Mesothelial cell of epicardium (in vitro differentiated cells): ENCODE measurements around the gene ZNF384. TPM values are rescaled to one million over a fixed set of nuclear protein-coding genes. Genes with fewer than 3 reads are reported as not detected.
A peak's percentile ranks its signal among the peaks of the same experiment; 100 is the strongest.

Experiments used
- DNase-seq, 2 experiments: peaks; one replicate each; pipeline ENCODE4 v3.0.0; 2021; ENCODE audit warnings: low spot score in 2 of 2; ENCODE audit not compliant: unreplicated experiment in 2 of 2
- H3K27ac Mint-ChIP-seq: 2 replicates; pipeline ENCODE4 v1.8.0; 2021; ENCODE audit warnings: mixed read lengths
- H3K27me3 Mint-ChIP-seq: 2 replicates; pipeline ENCODE4 v1.8.0; 2021; ENCODE audit warnings: low read depth, mixed read lengths
- H3K36me3 Mint-ChIP-seq: 2 replicates; pipeline ENCODE4 v1.8.0; 2021; ENCODE audit warnings: mixed read lengths
- H3K4me1 Mint-ChIP-seq: 2 replicates; pipeline ENCODE4 v1.8.0; 2021; ENCODE audit warnings: mixed read lengths
- H3K4me3 Mint-ChIP-seq: 2 replicates; pipeline ENCODE4 v1.8.0; 2021; ENCODE audit warnings: mild to moderate bottlenecking, moderate library complexity, mixed read lengths
- H3K9me3 Mint-ChIP-seq: 2 replicates; pipeline ENCODE4 v1.8.0; 2021; ENCODE audit warnings: mixed read lengths
- total RNA-seq: library from RNA; stranded (reverse); gene quantifications from 3 replicates; pipeline ENCODE4 v1.2.1, GENCODE V29; 2021
- TF ChIP-seq, protein P1 (sequence below): fragments of 200-600 bp; sonication (generic); IDR thresholded peaks from one replicate; pipeline ENCODE4 v1.5.0; 2021; ENCODE audit warnings: antibody characterized with exemption; ENCODE audit not compliant: unreplicated experiment

Gene ZNF384
- total RNA-seq, 1 donor from 2014 or later: 101 TPM

DNA sequence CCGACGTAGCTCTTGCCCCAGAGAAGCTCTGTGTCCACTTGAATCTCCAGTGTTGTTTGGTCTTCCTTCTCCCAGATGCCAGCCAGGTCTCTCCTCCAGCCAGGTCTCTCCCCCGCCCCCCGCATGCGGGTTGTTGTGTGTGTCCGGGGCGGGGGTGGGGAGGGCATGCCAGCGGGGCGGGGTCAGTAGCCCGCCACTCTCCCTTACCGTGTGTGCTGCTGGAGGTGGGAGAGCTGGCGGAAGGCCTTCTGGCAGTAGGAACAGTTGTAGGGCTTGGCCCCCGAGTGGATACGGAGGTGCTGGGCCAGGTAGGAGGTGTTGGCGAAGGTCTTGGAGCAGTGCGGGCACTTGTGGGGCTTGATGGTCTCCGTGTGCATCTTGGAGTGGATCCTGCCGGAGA is 17.0 kb downstream of the ZNF384 start:
- Mint-ChIP-seq H3K9me3 (no peaks in the 10 kb centered on the region), H3K4me3 (no peak overlapping the region), H3K27me3 (no peaks in the 10 kb centered on the region), H3K27ac (no peak overlapping the region), H3K36me3 (peaks cover 45% of the 10 kb centered on the region), H3K4me1 (no peaks in the 10 kb centered on the region)
- TF ChIP-seq, protein P1, sequence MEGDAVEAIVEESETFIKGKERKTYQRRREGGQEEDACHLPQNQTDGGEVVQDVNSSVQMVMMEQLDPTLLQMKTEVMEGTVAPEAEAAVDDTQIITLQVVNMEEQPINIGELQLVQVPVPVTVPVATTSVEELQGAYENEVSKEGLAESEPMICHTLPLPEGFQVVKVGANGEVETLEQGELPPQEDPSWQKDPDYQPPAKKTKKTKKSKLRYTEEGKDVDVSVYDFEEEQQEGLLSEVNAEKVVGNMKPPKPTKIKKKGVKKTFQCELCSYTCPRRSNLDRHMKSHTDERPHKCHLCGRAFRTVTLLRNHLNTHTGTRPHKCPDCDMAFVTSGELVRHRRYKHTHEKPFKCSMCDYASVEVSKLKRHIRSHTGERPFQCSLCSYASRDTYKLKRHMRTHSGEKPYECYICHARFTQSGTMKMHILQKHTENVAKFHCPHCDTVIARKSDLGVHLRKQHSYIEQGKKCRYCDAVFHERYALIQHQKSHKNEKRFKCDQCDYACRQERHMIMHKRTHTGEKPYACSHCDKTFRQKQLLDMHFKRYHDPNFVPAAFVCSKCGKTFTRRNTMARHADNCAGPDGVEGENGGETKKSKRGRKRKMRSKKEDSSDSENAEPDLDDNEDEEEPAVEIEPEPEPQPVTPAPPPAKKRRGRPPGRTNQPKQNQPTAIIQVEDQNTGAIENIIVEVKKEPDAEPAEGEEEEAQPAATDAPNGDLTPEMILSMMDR: no peak
- DNase-seq: no peak

DNA sequence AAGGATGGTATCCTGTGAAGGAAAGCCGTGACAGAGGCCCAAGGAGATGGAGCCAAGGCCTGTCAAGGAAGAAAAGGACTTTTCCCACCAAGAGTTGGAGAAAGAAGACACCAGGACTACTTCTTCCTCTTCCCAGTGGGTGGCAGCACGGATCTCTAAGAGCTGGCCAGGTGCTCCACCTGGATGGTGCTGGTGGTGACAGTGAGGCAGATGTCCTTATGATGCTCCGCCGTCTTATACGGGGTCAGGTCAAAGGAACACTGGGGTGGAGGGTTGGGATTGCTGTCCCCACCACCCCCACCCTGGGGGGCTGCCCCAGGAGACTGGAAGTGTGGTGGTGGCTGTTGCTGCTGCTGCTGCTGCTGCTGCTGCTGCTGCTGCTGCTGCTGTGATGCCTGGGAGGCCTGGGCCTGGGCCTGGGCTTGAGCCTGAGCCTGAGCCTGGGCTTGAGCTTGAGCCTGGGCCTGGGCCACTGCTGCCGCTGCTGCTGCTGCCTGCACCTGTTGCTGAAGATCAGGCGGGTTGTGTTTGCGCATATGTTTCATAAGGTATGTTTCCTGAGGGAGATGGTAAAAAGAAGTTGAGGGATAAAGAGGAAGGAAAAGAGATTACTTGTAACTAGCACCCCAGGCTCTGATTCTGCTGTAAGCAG is 21.5 kb downstream of the ZNF384 start:
- TF ChIP-seq, protein P1: no peak
- H3K36me3 Mint-ChIP-seq: peaks cover 32% of the 10 kb centered on the region
- no peak overlapping the region for H3K4me3 Mint-ChIP-seq
- H3K9me3 Mint-ChIP-seq: no peaks in the 10 kb centered on the region
- no peaks in the 10 kb centered on the region for H3K27me3 Mint-ChIP-seq
- H3K4me1 Mint-ChIP-seq: peaks cover 7% of the 10 kb centered on the region
- no peak overlapping the region for H3K27ac Mint-ChIP-seq
- DNase-seq: no peak

DNA sequence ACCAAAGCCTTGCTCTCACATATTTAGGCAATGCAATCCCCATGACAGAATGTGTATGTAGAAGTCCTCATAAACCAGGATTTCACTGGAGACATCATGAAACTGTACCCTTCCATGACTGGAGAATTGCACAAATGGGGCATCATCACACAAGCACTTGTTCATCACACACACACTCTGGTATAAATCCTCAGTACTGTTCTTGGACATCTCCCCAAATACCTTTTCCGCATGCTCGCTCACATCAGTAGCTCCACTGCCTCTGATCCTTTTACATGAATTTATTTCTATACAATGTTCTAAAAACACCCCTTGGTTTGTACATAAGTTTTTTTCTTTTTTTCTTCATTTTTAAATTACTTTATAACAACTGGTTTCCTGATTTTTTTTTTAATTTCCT is 23.0 kb downstream of the ZNF384 start:
- no peak overlapping the region for H3K4me3 Mint-ChIP-seq
- no peak overlapping the region for H3K27ac Mint-ChIP-seq
- H3K9me3 Mint-ChIP-seq: no peaks in the 10 kb centered on the region
- no peaks in the 10 kb centered on the region for H3K27me3 Mint-ChIP-seq
- TF ChIP-seq, protein P1: no peak
- DNase-seq: no peak
- peaks cover 23% of the 10 kb centered on the region for H3K36me3 Mint-ChIP-seq
- peaks cover 15% of the 10 kb centered on the region for H3K4me1 Mint-ChIP-seq

DNA sequence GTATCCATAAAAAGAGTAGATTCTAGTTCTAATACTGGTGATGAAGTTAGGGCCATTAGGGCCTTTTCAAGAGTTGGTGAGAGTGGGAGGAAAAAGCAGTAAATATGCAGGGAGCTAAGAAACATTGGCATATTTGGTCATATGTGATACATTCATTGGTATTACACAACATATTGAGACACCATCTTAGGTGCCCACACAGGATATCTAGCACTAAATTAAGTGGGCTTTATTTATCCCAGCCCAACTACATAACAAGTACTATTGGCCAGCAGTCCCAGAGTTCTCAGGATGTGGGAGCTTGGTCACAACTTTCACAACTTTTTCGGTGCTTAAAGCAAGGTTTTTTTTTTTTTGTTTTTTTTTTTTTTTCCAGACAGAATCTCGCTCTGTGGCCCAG is 24.3 kb downstream of the ZNF384 start:
- TF ChIP-seq, protein P1: no peak
- Mint-ChIP-seq H3K36me3 (peaks cover 17% of the 10 kb centered on the region), H3K9me3 (no peaks in the 10 kb centered on the region), H3K27me3 (no peaks in the 10 kb centered on the region), H3K4me1 (peaks cover 15% of the 10 kb centered on the region), H3K4me3 (no peak overlapping the region), H3K27ac (no peak overlapping the region)
- no peak for DNase-seq

DNA sequence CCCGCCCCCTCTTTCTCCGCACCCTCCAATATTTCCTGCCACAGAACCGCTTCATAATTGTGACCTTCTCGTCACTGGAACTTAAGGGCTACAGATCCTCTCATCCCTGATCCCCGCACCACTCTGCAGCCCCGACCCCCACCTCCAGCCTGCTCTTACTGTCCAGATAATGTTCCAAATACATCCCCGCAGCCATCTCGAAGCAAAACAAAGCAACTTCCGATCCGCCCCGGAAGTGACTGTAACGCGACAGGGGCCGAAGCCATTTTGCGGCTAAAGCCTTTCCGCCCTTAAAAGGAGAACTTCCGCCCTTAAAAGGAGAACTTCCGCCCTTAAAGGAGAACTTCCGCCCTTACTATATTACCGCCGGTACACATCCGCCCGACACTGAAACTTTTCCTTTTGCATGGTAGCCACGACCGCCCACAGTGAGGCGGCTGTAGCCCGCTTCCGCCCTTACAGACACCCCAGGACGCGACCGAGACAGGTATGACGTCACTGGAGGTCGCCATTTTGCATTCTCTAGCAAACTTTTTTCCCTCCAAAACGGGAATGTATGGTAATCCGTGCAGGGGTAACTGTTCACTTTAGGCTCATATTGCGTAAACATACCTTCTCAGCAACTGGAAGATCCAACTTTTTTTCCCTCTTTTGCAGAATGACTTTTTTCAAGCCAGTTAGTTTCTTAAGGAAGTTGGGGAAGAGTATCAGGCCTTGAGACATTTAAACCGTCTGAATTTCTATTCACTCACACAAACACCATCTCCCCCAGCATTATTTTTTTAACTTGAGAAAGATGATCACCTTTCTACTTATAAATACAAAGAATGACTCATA is 26.1 kb downstream of the ZNF384 start, which contains the start of gene ING4:
TSS of gene ING4 (minus strand) at position 214 of the 837 bp plus-strand sequence. CDS start at position 196, 18 bp downstream.
- H3K9me3 Mint-ChIP-seq: no peaks in the 10 kb centered on the region
- H3K4me3 Mint-ChIP-seq: peak within 1 kb of the TSS; percentile 96
- no peaks in the 10 kb centered on the region for H3K27me3 Mint-ChIP-seq
- TF ChIP-seq, protein P1: no peak
- H3K36me3 Mint-ChIP-seq: peaks cover 20% of the 10 kb centered on the region
- H3K4me1 Mint-ChIP-seq: peaks cover 15% of the 10 kb centered on the region
- peak; percentile 88 to 91 for DNase-seq
- H3K27ac Mint-ChIP-seq: peak within 1 kb of the TSS; percentile 97
